Measurements from ENCODE around the gene MRPL58. TPM values are rescaled to one million over a fixed set of nuclear protein-coding genes. Genes with fewer than 3 reads are reported as not detected.

MRPL58 gene
- polyA plus RNA-seq, 3 donors: 18.9 to 52.6 (median 44.4) TPM

DNA sequence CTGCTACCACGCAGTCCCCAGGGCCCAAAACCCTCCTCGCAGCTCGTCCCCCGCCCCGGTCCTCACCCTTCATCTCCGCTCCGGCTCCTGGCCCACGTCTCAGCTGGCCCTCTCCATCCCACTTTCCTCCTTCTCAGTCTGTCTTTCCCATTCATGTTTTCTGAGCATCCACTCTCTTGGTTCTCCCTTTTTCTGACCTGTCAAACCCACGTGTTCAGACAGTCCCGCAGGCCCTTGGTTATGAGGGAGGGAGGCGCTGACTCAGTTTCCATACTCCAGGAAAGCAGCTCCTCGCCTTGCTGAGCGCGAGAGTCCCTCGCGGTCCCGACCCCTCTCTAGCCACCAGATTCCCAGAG, 39.5 kb upstream of the MRPL58 start:
- intact Hi-C loops (cut with micrococcal nuclease): no loop called here
- Mint-ChIP-seq H3K27ac (peak overlapping the region in 1 of 7 donors; percentile 58), H3K36me3 (peaks cover 0 to 6% of the 10 kb centered on the region in 2 donors), H3K9me3 (peaks cover 0 to 13% (median 5%) of the 10 kb centered on the region in 7 donors), H3K27me3 (ENCODE audit: low read depth in 3 of 3) (peaks cover 55 to 77% (median 70%) of the 10 kb centered on the region in 3 donors), H3K4me1 (peaks cover 9% of the 10 kb centered on the region), H3K4me3 (peak overlapping the region; percentile 70 to 92)
- WGBS (ENCODE audit: insufficient coverage): 15% methylated on average over 14 of the region's 17 CpGs
- Histone ChIP-seq H2AFZ (ENCODE audit: insufficient read depth, low read depth, low read length, poor library complexity, severe bottlenecking) (peak overlapping the region; percentile 61), H3K36me3 (replicated peaks in 1 of 2; ENCODE audit: control insufficient read depth in 1 of 2, insufficient read depth in 2 of 2, low read length in 2 of 2) (no peaks in the 10 kb centered on the region), H3K4me1 (ENCODE audit: control insufficient read depth in 1 of 2, insufficient read depth in 2 of 2, low read length in 2 of 2) (peaks cover 12 to 17% of the 10 kb centered on the region in 2 donors), H3K4me3 (replicated peaks in 1 of 3; ENCODE audit: low read depth in 2 of 3, low read length in 3 of 3) (peak overlapping the region in 1 of 3 experiments; percentile 69), H3K4me2 (replicated peaks; ENCODE audit: extremely low read depth, low read length, poor library complexity, severe bottlenecking) (peak overlapping the region; percentile 78), H4K20me1 (ENCODE audit: insufficient read depth, low read length) (no peaks in the 10 kb centered on the region), H3K79me2 (ENCODE audit: insufficient read depth, low read length) (no peaks in the 10 kb centered on the region), H3K9ac (ENCODE audit: insufficient read depth, low read length, poor library complexity, severe bottlenecking) (no peak overlapping the region), H3K9me3 (replicated peaks in 1 of 2; ENCODE audit: control insufficient read depth in 1 of 2, insufficient read depth in 1 of 2, low read length in 2 of 2) (peaks cover 0 to 6% of the 10 kb centered on the region in 2 donors), H3K27me3 (ENCODE audit: control insufficient read depth in 2 of 2, insufficient read depth in 2 of 2, low read length in 2 of 2) (peaks cover 24 to 50% of the 10 kb centered on the region in 2 donors), H3K27ac (ENCODE audit: low read depth in 1 of 2, low read length in 2 of 2) (no peak overlapping the region)
- TF ChIP-seq, protein P1, sequence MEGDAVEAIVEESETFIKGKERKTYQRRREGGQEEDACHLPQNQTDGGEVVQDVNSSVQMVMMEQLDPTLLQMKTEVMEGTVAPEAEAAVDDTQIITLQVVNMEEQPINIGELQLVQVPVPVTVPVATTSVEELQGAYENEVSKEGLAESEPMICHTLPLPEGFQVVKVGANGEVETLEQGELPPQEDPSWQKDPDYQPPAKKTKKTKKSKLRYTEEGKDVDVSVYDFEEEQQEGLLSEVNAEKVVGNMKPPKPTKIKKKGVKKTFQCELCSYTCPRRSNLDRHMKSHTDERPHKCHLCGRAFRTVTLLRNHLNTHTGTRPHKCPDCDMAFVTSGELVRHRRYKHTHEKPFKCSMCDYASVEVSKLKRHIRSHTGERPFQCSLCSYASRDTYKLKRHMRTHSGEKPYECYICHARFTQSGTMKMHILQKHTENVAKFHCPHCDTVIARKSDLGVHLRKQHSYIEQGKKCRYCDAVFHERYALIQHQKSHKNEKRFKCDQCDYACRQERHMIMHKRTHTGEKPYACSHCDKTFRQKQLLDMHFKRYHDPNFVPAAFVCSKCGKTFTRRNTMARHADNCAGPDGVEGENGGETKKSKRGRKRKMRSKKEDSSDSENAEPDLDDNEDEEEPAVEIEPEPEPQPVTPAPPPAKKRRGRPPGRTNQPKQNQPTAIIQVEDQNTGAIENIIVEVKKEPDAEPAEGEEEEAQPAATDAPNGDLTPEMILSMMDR (IDR thresholded peaks at IDR 0.05): no peak
- DNase-seq: no peak

DNA sequence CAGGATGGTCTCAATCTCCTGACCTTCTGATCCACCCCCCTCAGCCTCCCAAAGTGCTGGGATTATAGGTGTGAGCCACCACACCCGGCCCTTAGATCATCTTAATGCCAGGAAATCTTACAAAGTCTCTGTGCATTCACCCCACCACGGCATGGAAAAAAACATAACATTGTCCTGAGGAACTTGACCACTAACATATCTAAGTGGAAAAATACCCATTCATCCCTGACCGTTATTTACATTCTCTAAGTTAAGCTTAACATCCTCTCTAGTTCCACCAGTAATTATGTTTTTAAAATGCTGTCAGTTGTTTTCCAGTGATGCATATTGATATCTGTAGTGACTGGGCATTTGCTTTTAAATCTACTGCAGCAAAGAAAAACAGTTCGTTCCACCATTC, 36.5 kb upstream of the MRPL58 start:
- peaks cover 12 to 17% of the 10 kb centered on the region in 2 donors for H3K4me1 ChIP-seq (ENCODE audit: control insufficient read depth in 1 of 2, insufficient read depth in 2 of 2, low read length in 2 of 2)
- no peak overlapping the region for H3K4me3 Mint-ChIP-seq
- no peak overlapping the region for H3K4me2 ChIP-seq (replicated peaks; ENCODE audit: extremely low read depth, low read length, poor library complexity, severe bottlenecking)
- H3K9ac ChIP-seq (ENCODE audit: insufficient read depth, low read length, poor library complexity, severe bottlenecking): no peak overlapping the region
- no peaks in the 10 kb centered on the region for H4K20me1 ChIP-seq (ENCODE audit: insufficient read depth, low read length)
- WGBS (ENCODE audit: insufficient coverage): 83% methylated on average over 1 of the region's 4 CpGs
- DNase-seq: no peak
- TF ChIP-seq, protein P1 (IDR thresholded peaks at IDR 0.05): no peak
- no peak overlapping the region for H3K27ac Mint-ChIP-seq
- H3K27me3 ChIP-seq (ENCODE audit: control insufficient read depth in 2 of 2, insufficient read depth in 2 of 2, low read length in 2 of 2): peaks cover 24 to 52% of the 10 kb centered on the region in 2 donors
- H3K9me3 ChIP-seq (replicated peaks in 1 of 2; ENCODE audit: control insufficient read depth in 1 of 2, insufficient read depth in 1 of 2, low read length in 2 of 2): peaks cover 0 to 6% of the 10 kb centered on the region in 2 donors
- peaks cover 0 to 16% (median 5%) of the 10 kb centered on the region in 7 donors for H3K9me3 Mint-ChIP-seq
- peaks cover 61 to 83% (median 78%) of the 10 kb centered on the region in 3 donors for H3K27me3 Mint-ChIP-seq (ENCODE audit: low read depth in 3 of 3)
- H3K4me3 ChIP-seq (replicated peaks in 1 of 3; ENCODE audit: low read depth in 2 of 3, low read length in 3 of 3): no peak overlapping the region
- no peaks in the 10 kb centered on the region for H3K36me3 ChIP-seq (replicated peaks in 1 of 2; ENCODE audit: control insufficient read depth in 1 of 2, insufficient read depth in 2 of 2, low read length in 2 of 2)
- H3K79me2 ChIP-seq (ENCODE audit: insufficient read depth, low read length): no peaks in the 10 kb centered on the region
- no peak overlapping the region for H2AFZ ChIP-seq (ENCODE audit: insufficient read depth, low read depth, low read length, poor library complexity, severe bottlenecking)
- H3K36me3 Mint-ChIP-seq: peaks cover 0 to 6% of the 10 kb centered on the region in 2 donors
- intact Hi-C loops (cut with micrococcal nuclease): no loop called here
- H3K4me1 Mint-ChIP-seq: peaks cover 13% of the 10 kb centered on the region
- no peak overlapping the region for H3K27ac ChIP-seq (ENCODE audit: low read depth in 1 of 2, low read length in 2 of 2)
